Measurements from ENCODE around the gene ABHD14A.

GRCh38 chr3:52029535-52029934, 54.7 kb downstream of the ABHD14A start:
- TF ChIP-seq, protein P1, sequence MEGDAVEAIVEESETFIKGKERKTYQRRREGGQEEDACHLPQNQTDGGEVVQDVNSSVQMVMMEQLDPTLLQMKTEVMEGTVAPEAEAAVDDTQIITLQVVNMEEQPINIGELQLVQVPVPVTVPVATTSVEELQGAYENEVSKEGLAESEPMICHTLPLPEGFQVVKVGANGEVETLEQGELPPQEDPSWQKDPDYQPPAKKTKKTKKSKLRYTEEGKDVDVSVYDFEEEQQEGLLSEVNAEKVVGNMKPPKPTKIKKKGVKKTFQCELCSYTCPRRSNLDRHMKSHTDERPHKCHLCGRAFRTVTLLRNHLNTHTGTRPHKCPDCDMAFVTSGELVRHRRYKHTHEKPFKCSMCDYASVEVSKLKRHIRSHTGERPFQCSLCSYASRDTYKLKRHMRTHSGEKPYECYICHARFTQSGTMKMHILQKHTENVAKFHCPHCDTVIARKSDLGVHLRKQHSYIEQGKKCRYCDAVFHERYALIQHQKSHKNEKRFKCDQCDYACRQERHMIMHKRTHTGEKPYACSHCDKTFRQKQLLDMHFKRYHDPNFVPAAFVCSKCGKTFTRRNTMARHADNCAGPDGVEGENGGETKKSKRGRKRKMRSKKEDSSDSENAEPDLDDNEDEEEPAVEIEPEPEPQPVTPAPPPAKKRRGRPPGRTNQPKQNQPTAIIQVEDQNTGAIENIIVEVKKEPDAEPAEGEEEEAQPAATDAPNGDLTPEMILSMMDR (conservative IDR thresholded peaks at IDR 0.05; ENCODE audit: low read depth, low read length) = no peak
- TF ChIP-seq EZH2 (IDR thresholded peaks at IDR 0.05; ENCODE audit: borderline replicate concordance, low read depth, low read length, poor library complexity, severe bottlenecking) = no peak
